Fibroblast of the aortic adventitia (primary cell): ENCODE measurements around the gene NCAPD3. TPM values are rescaled to one million over a fixed set of nuclear protein-coding genes. Genes with fewer than 3 reads are reported as not detected.

Experiments
- DNase-seq: peaks from one replicate; pipeline ENCODE4 v3.0.0-alpha.2; 2010; ENCODE audit warnings: low read depth
- H3K4me3 ChIP-seq: 2 replicates; pipeline ENCODE4 v1.5.1; 2011; ENCODE audit warnings: low read depth, mild to moderate bottlenecking, control low read depth, low read length, moderate library complexity
- CTCF ChIP-seq: IDR thresholded peaks from 2 replicates; pipeline ENCODE4 v1.5.1; 2011; ENCODE audit warnings: mild to moderate bottlenecking, low read length, control low read depth, inconsistent platforms; ENCODE audit not compliant: insufficient read depth
- total RNA-seq: library from RNA; depleted of rRNA; stranded (reverse); fragments of >200 nt; gene quantifications from 2 replicates; pipeline ENCODE4 v1.2.3, GENCODE V29; 2012; ENCODE audit warnings: low replicate concordance

Gene NCAPD3
- total RNA-seq, 1 donor: 29.7 TPM

DNA sequence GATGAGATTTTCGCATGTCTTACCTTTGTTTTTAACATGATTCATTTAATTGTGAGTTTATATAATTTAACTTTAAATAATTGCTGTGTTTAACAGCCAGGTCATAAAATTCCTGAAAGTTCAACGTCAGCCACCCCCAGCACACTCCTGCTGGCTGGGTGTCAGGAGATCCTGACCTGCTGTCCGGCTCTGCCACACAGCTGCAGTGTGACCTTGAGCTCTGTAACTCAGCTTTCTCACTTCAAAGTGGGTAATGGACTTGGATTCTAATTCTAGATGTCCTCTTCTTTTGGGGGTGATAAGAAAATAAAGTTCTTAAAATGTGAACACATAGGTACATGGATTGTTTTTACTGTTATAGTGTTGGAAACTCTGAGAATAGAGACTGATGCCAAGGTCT is 11.6 kb upstream of the NCAPD3 start:
- no peak for TF ChIP-seq CTCF
- no peak overlapping the region for H3K4me3 ChIP-seq
- no peak for DNase-seq

DNA sequence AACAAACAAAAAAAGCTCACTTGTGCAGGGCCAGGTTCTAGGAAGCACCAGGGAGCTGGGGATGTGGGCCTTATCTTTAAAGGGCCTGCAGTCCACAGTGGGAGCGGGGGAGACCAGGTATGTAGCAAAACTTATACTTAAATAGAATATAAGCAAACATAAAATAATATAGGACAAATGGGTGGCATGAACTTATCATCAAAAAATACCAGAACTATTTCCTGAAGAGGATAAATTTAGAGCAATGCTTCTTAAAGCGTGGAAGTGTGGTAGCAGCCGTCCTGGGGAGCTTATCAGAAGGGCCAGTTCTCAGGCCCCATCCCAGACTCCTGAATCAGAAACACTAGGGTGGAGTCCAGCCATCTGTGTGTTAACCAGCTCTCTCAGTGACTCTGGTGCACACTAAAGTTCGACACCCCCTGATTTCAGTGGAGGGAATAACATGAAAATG is 10.0 kb upstream of the NCAPD3 start:
- no peak overlapping the region for H3K4me3 ChIP-seq
- DNase-seq: no peak
- no peak for TF ChIP-seq CTCF

- DNase-seq: no peak
- no peak for TF ChIP-seq CTCF
These were observed 8.3 kb upstream of the NCAPD3 start for GRCh38 chr11:134231958-134232659.

GRCh38 chr11:134230339-134230738 is 6.6 kb upstream of the NCAPD3 start:
- no peak for TF ChIP-seq CTCF
- no peak overlapping the region for H3K4me3 ChIP-seq
- no peak for DNase-seq

More at GRCh38 chr11:134231958-134232659, 8.3 kb upstream of the NCAPD3 start:
- H3K4me3 ChIP-seq: no peak overlapping the region

DNA sequence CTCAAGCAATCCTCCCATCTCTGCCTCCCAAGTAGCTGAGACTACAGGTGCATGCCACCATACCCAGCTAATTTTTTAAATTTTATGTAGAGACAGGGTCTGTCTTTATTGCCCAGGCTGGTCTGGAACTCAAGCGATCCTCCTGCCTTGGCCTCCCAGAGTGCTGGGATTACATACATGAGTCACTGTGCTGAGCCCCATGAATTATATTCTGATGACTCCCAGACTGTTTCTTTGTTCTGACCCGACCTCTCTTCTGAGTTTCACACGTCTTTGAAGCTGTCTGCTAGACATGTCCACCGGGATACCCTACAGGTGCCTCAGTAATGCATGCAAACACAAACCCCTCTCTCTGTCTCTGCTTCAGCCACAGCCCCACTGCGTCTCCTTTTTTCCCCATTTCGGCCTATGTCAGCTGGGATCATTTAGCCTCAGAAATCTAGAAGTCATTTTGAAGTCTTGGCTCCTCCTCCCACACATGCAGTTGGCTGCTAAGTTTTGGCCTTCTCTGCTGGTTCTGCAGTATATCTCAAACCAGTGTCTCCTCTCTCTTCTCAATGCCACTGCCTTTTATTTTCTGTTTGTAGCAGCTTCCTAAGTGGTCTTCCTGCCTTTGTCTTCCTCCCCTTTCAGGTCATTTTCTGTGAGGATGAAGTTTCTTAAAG is 5.5 kb upstream of the NCAPD3 start:
- no peak overlapping the region for H3K4me3 ChIP-seq
- DNase-seq: no peak
- TF ChIP-seq CTCF: no peak

GRCh38 chr11:134228625-134229024 is 4.9 kb upstream of the NCAPD3 start:
- no peak overlapping the region for H3K4me3 ChIP-seq
- DNase-seq: no peak
- no peak for TF ChIP-seq CTCF
